Measurements from ENCODE around the gene DPP10. TPM values are rescaled to one million over a fixed set of nuclear protein-coding genes. Genes with fewer than 3 reads are reported as not detected.

DPP10 gene
- total RNA-seq, 1 donor: not detected

GRCh38 chr2:114525955-114526354 is 83.5 kb downstream of the DPP10 start:
- no peak for TF ChIP-seq CTCF (IDR thresholded peaks at IDR 0.05; ENCODE audit: insufficient read depth, low read length)

DNA sequence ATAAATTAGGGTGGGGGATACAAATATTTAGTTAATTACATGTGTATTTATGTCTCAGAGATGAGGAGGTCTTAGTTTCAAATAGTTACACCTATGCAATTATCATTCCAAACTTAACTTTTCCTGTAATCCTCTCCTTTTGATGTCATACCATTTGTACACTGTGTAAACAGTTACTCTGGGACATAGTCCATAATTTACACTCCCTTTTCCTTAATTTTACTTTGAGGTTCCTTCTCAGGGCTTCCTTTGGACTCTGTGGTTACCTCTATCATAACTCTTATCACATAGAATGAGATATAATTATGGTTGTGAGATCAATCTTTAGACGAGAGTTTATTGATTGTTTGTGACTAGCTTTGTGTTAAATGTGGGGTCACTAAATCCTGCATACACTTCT is 84.4 kb downstream of the DPP10 start:
- H3K4me3 ChIP-seq (ENCODE audit: low read depth, low read length): no peak overlapping the region
- DNase-seq (ENCODE audit: low read depth): no peak
- TF ChIP-seq CTCF (IDR thresholded peaks at IDR 0.05; ENCODE audit: insufficient read depth, low read length): no peak

More at GRCh38 chr2:114525955-114526354, 83.5 kb downstream of the DPP10 start:
- DNase-seq (ENCODE audit: low read depth): no peak
- no peak overlapping the region for H3K4me3 ChIP-seq (ENCODE audit: low read depth, low read length)

GRCh38 chr2:114527330-114527983 is 85.0 kb downstream of the DPP10 start:
- DNase-seq (ENCODE audit: low read depth): no peak
- no peak for TF ChIP-seq CTCF (IDR thresholded peaks at IDR 0.05; ENCODE audit: insufficient read depth, low read length)
- no peak overlapping the region for H3K4me3 ChIP-seq (ENCODE audit: low read depth, low read length)

- DNase-seq (ENCODE audit: low read depth): no peak
- no peak for TF ChIP-seq CTCF (IDR thresholded peaks at IDR 0.05; ENCODE audit: insufficient read depth, low read length)
- H3K4me3 ChIP-seq (ENCODE audit: low read depth, low read length): no peak overlapping the region
Observed at GRCh38 chr2:114534116-114535084, 92.0 kb downstream of the DPP10 start.

GRCh38 chr2:114537777-114538176 is 95.3 kb downstream of the DPP10 start:
- no peak for TF ChIP-seq CTCF (IDR thresholded peaks at IDR 0.05; ENCODE audit: insufficient read depth, low read length)
- no peak overlapping the region for H3K4me3 ChIP-seq (ENCODE audit: low read depth, low read length)
- DNase-seq (ENCODE audit: low read depth): no peak

GRCh38 chr2:114542695-114543094 is 100.3 kb downstream of the DPP10 start:
- TF ChIP-seq CTCF (IDR thresholded peaks at IDR 0.05; ENCODE audit: insufficient read depth, low read length): no peak
- H3K4me3 ChIP-seq (ENCODE audit: low read depth, low read length): no peak overlapping the region
- DNase-seq (ENCODE audit: low read depth): no peak
